Astrocyte of the hippocampus (primary cell): ENCODE data around the gene GPR137B.

Source experiments
- DNase-seq: peaks from one replicate; pipeline ENCODE4 v3.0.0; 2011; ENCODE audit warnings: low read depth, low spot score

Gene GPR137B

GRCh38 chr1:236114076-236114747 lies 28.1 kb upstream of the GPR137B start:
- no peak for DNase-seq

DNA sequence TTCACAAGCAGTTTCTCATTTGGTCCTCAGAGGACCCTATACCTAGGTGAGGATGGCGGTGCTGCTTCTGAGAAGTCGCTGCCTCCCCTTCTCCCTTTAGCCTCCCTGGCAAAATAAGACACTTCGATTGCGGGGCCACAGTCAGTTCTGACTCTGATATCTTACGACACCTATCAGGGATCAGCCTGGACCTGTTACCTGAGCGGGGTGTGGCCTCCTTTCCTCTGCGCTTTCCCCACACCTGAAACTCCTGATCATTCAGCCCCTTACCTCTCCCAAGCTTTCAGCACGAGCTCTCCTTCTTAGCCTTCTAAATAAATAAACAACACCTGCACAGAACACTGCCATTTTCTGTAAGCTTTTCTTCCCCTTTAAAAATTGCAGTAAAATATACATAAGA lies 24.6 kb upstream of the GPR137B start:
- DNase-seq: no peak

- DNase-seq: no peak
Observed at GRCh38 chr1:236119943-236120484, 22.3 kb upstream of the GPR137B start.

- no peak for DNase-seq
Observed at GRCh38 chr1:236120721-236121153, 21.6 kb upstream of the GPR137B start.

- DNase-seq: no peak
Observed at GRCh38 chr1:236122176-236122575, 20.2 kb upstream of the GPR137B start.

- DNase-seq: no peak
Observed at GRCh38 chr1:236123563-236123962, 18.8 kb upstream of the GPR137B start.

GRCh38 chr1:236124965-236125364 lies 17.4 kb upstream of the GPR137B start:
- DNase-seq: no peak

- DNase-seq: no peak
Observed at GRCh38 chr1:236127045-236127444, 15.3 kb upstream of the GPR137B start.

DNA sequence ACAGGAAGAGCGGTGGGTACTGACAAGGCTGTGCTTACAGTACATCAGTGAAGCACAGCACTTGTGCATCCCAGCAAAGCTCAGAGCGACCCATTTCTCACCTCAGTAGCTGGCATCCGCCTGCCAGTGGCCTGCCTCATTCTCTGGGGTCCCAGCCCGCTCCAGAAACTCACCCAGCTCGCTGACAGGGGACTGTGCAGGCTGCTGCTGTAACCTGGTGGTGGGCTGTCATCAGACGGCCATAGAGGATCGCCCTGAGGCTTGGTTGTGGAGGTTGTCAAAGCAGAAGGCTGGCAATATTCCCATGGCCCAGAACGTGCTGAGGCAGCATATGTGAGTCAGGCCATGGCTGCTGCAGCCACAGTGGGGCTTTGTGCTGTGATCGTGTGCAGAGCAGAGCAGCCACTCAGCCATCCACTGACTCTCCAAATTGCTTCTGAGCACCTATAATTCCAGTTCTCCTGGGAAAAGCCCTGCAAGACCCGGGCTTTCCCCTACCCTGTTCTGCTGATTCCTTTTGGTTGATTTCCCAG lies 13.6 kb upstream of the GPR137B start:
- peak; percentile 67 for DNase-seq

GRCh38 chr1:236129306-236129705 lies 13.0 kb upstream of the GPR137B start:
- DNase-seq: peak; percentile 23

- no peak for DNase-seq
Observed at GRCh38 chr1:236130372-236130771, 12.0 kb upstream of the GPR137B start.

DNA sequence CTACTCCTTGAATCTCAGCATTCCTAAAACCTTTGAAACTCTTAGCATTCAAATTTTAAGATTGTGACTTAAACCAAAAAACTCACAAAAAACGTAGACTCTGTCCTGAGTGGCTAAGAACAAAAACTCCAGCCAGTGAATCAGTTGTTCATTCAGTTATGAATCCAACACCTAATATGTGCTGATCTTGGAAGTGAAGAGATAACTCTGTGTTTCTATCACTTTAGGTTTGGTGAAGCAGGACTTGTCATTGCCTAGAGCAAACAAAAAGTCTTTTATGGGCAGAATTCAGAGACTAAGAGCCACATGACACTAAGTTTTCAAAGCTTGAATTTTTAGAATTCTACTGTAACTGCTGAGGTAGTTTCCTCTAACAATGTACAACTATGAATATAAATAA lies 10.4 kb upstream of the GPR137B start:
- no peak for DNase-seq

GRCh38 chr1:236132420-236133046 lies 9.8 kb upstream of the GPR137B start:
- DNase-seq: no peak

DNA sequence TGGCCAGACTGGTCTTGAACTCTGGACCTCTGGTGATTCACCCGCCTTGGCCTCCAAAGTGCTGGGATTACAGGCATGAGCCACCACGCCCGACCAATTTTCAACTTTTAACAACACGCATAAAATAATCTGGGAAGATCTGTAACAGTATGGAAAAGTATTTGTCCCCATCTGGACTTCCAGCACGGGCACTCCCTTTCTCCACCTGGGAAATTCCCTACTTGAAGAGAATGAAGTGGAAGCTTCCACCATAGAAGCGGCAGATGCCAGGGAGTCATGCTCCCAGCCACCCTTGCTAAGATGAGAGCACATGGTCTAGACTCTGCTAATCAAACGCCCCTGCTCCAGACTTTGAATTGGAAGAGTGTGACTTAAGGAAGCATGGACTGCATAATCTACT lies 9.0 kb upstream of the GPR137B start:
- DNase-seq: no peak

DNA sequence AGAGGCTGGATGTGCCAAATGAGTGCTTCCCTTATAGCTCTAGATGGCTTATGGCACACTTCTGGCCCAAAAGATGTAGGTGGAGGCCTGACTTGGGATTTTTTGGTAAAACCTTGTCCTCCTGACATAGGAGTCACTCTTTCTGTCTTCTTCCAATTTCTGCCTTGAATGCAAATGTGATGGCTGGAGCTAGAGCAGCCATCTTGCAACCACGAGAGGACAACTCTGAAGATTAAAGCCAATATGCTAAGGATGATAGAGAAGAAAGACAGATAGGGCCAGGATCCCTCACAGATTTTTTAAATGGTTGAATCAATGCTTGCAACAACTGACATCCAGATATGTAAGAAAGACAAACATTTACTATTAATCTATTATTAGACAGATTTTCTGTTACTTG lies 8.5 kb upstream of the GPR137B start:
- DNase-seq: no peak

- DNase-seq: no peak
Observed at GRCh38 chr1:236137285-236137852, 5.0 kb upstream of the GPR137B start.

GRCh38 chr1:236139495-236139894 lies 2.8 kb upstream of the GPR137B start:
- no peak for DNase-seq

DNA sequence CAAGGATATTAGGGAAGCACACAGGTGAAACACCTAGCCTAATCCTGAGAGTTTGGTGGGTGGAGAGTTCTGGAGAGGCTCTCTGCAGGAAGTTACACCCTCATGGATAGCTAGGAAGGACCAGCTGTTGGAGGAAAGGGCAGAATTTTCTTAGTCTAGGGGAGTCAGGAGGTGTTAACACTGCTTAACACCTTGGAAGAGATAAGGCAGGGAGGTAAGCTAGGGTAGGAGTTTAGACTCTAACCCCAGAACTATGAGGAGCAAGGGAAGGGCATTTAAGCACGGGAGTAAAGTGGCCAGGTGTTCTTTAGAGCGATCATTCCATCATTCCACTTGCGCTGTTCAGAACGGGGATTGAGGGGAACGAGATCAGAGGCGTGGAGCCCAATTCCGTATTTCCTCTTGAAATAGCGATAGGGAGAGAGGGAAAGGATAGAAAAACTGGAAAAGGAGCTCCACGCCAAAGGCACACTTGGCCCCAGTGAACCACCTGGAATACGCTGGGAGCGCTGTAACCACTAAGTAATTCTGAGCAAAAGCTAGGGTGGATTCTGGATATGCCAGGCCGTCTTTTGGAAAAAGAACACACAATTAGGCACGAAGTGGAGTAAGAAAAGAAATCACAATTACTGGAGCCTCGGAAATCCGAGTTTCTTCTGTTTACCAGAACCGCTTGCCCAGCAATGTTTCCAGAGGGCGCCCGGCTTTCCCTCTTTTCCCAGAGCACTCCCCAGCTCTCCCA lies 1.5 kb upstream of the GPR137B start:
- DNase-seq: peak; percentile 6

GRCh38 chr1:236141447-236142252 lies 689 bp upstream of the GPR137B start:
- peak; percentile 71 for DNase-seq

DNA sequence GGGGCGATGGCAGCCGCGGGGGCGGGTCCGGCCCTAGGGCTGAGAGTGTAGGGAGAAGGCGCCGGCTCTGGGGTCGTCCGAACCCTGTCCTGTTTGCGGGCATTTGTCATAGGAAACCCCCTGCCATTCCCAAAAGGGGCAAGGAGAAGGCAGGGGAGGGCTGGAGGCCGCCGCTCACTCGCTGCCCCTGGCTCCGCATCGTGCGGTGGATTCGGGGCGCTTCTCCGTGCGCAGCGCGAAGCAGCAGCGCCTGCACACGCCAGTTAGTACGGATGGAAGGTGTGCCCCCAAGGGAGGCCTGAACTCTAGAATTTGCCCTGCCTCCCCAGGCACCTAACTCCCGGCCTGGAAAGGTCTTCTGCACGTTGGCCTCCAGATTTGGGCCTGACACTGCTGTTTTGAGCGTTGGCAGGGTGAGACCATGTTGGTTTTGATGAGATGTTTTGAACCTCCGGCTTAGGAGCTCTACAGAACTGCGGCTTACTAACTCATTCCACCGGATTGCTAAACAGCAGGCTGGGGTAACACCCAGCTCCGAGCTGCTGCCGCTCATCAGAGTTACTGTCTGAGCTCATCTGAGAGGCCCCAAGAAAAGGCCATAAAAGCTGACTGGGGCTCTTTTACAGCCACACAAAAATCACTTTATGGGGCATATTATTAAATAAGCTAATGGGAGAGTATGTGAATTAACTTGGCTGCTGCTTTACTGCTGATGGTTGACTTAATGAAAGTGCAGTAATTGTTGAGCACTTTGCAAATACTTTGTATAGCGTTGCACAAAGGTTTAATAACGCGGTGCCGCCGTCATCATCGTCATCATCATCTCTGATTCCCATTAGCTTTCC lies 987 bp downstream of the GPR137B start:
- peak; percentile 67 for DNase-seq
